Endothelial cell of umbilical vein (primary cell): ENCODE measurements around the gene CEP72. TPM values are rescaled to one million over a fixed set of nuclear protein-coding genes. Genes with fewer than 3 reads are reported as not detected.

ENCODE experiments used
- BruUV-seq: library from RNA; stranded (reverse); fragments of 400-500 nt; replicated peaks from 2 replicates; lab custom pipeline; 2021; lab: Mats Ljungman, UMichigan
- CTCF ChIA-PET: fragments of 300-600, 350-600 bp; sonication (Branson Sonifier 250); formaldehyde crosslinking; loops from one replicate; lab custom pipeline; 2021; ENCODE audit warnings: antibody characterized with exemption, inconsistent platforms; lab: Charles Lee
- POLR2A ChIA-PET: fragments of 300-600, 350-600 bp; sonication (Branson Sonifier 250); formaldehyde crosslinking; loops from one replicate; lab custom pipeline; 2021; ENCODE audit warnings: antibody characterized with exemption, inconsistent platforms; lab: Charles Lee
- DNase-seq: peaks from one replicate; pipeline ENCODE4 v3.0.0-alpha.2; 2011; ENCODE audit warnings: low read depth, low spot score
- FAIRE-seq: peaks from 2 replicates; lab custom pipeline; 2011; peaks lifted over from hg19 to GRCh38; lab: Jason Lieb, UNC
- H2AFZ ChIP-seq: 2 replicates; pipeline ENCODE4 v1.6.0; 2012; ENCODE audit warnings: low read depth, low read length, control low read depth, inconsistent platforms
- H3K27ac ChIP-seq: 2 replicates; pipeline ENCODE4 v1.5.1; 2011; ENCODE audit warnings: low read depth, mild to moderate bottlenecking, control low read depth, low read length, moderate library complexity; ENCODE audit not compliant: insufficient read depth
- H3K27me3 ChIP-seq, 2 experiments: 2 replicates each; pipeline versions ENCODE4 v1.6.0 to v1.6.1; 2011; ENCODE audit warnings: low read length in 2 of 2, mixed read lengths in 1 of 2; ENCODE audit not compliant: control insufficient read depth in 2 of 2, insufficient read depth in 2 of 2
- H3K36me3 ChIP-seq, 2 experiments: 2 replicates in 1 of 2; 3 replicates in 1 of 2; pipeline ENCODE4 v1.5.1; 2011; ENCODE audit warnings: low read length in 2 of 2, mild to moderate bottlenecking in 1 of 2, moderate library complexity in 1 of 2; ENCODE audit not compliant: control insufficient read depth in 2 of 2, insufficient read depth in 2 of 2; ENCODE audit errors: extremely low read depth in 1 of 2
- H3K4me1 ChIP-seq: 3 replicates; pipeline ENCODE4 v1.5.1; 2011; ENCODE audit warnings: mild to moderate bottlenecking, low read length; ENCODE audit not compliant: control insufficient read depth, insufficient read depth; ENCODE audit errors: extremely low read depth
- H3K4me2 ChIP-seq: 2 replicates; pipeline ENCODE4 v1.6.1; 2011; ENCODE audit warnings: low read length, control low read depth, mixed read lengths; ENCODE audit not compliant: insufficient read depth
- H3K4me3 ChIP-seq, 3 experiments: fragments of 200-600 bp in 1 of 3; sonication (generic), shearing (Covaris generic) in 1 of 3; replicated peaks in 1 of 3; 2 replicates each; pipeline ENCODE4 v1.5.1; 2011 to 2016; ENCODE audit warnings: control low read depth in 3 of 3, low read length in 3 of 3, mild to moderate bottlenecking in 2 of 3, inconsistent platforms in 1 of 3, low read depth in 1 of 3, moderate library complexity in 1 of 3; ENCODE audit not compliant: insufficient read depth in 1 of 3
- H3K79me2 ChIP-seq: 2 replicates; pipeline ENCODE4 v1.6.0; 2012; ENCODE audit warnings: low read length, inconsistent platforms; ENCODE audit not compliant: control insufficient read depth, insufficient read depth
- H3K9ac ChIP-seq: replicated peaks from 2 replicates; pipeline ENCODE3; 2011; ENCODE audit warnings: low read length, control low read depth; ENCODE audit not compliant: insufficient read depth; ENCODE audit errors: extremely low read depth
- H3K9me1 ChIP-seq: replicated peaks from 3 replicates; pipeline ENCODE4 v1.6.0; 2011; ENCODE audit warnings: mild to moderate bottlenecking, low read length; ENCODE audit not compliant: control insufficient read depth, insufficient read depth; ENCODE audit errors: extremely low read depth
- H3K9me3 ChIP-seq: replicated peaks from 2 replicates; pipeline ENCODE4 v1.5.1; 2012; ENCODE audit warnings: low read length, inconsistent platforms; ENCODE audit not compliant: control insufficient read depth, insufficient read depth
- H4K20me1 ChIP-seq: replicated peaks from 2 replicates; pipeline ENCODE3; 2011; ENCODE audit warnings: mild to moderate bottlenecking, low read length; ENCODE audit not compliant: control insufficient read depth, insufficient read depth; ENCODE audit errors: extremely low read depth
- EZH2 ChIP-seq: IDR thresholded peaks from 2 replicates; pipeline ENCODE4 v1.6.1; 2012; ENCODE audit warnings: borderline replicate concordance, low read depth, mild to moderate bottlenecking, moderate library complexity, low read length, inconsistent platforms; ENCODE audit not compliant: severe bottlenecking
- FOS ChIP-seq: IDR thresholded peaks from 2 replicates; pipeline ENCODE4 v1.6.1; 2011; ENCODE audit warnings: mild to moderate bottlenecking, low read length, moderate library complexity, borderline replicate concordance; ENCODE audit not compliant: insufficient read depth
- GATA2 ChIP-seq: IDR thresholded peaks from 2 replicates; pipeline ENCODE4 v1.7.0; 2011; ENCODE audit warnings: low read depth, mild to moderate bottlenecking, moderate library complexity, mixed read lengths, low read length; ENCODE audit not compliant: insufficient read length, insufficient read depth
- JUN ChIP-seq: IDR thresholded peaks from 2 replicates; pipeline ENCODE4 v1.6.1; 2011; ENCODE audit warnings: borderline replicate concordance, low read depth; ENCODE audit not compliant: insufficient read length, insufficient read depth
- MYC ChIP-seq: IDR thresholded peaks from one replicate; pipeline ENCODE4 v1.6.1; 2011; ENCODE audit warnings: mild to moderate bottlenecking, low read depth, low read length
- POLR2A ChIP-seq: IDR thresholded peaks from 2 replicates; pipeline ENCODE4 v1.6.1; 2012; ENCODE audit warnings: low read depth, mild to moderate bottlenecking, control low read depth, low read length
- POLR2AphosphoS5 ChIP-seq: IDR thresholded peaks from 2 replicates; pipeline ENCODE4 v1.6.1; 2012; ENCODE audit warnings: low read depth, mild to moderate bottlenecking, control low read depth, low read length, moderate library complexity; ENCODE audit not compliant: insufficient read depth
- dilution Hi-C: fragments of 300-500 bp; cut with MboI; formaldehyde crosslinking; loops from one replicate; pipeline ENCODE4 v1.15.0; 2019; ENCODE audit warnings: low sequenced_read_pairs; ENCODE audit not compliant: extremely low pct_ligation_motif_present
- intact Hi-C: fragments of 100-400 bp; cut with micrococcal nuclease; formaldehyde crosslinking; loops from one replicate; pipeline ENCODE4 v1.10.0; 2022
- polyA plus RNA-seq, 4 experiments: library from polyadenylated mRNA; depleted of rRNA in 3 of 4; stranded (reverse) in 3 of 4; unstranded in 1 of 4; fragments of >200 nt; gene quantifications; 2 replicates each; pipeline versions ENCODE4 v1.2.1 to v1.2.3, GENCODE V29; 2011 to 2012; ENCODE audit warnings: missing spikeins in 1 of 4
- total RNA-seq: library from RNA; stranded (reverse); gene quantifications from 2 replicates; pipeline ENCODE4 v1.2.3, GENCODE V29; 2021
- TF ChIP-seq, protein P1 (sequence below), 2 donors: IDR thresholded peaks; 1 replicate in 1 of 2; 2 replicates in 1 of 2; pipeline ENCODE4 v1.5.1; 2011; ENCODE audit warnings: low read length in 2 of 2, mild to moderate bottlenecking in 2 of 2, moderate library complexity in 2 of 2, control low read depth in 1 of 2, inconsistent platforms in 1 of 2, low read depth in 1 of 2; ENCODE audit not compliant: insufficient read depth in 1 of 2; ENCODE audit errors: extremely low read depth in 1 of 2
- TF ChIP-seq, protein P2 (sequence below): IDR thresholded peaks from 2 replicates; pipeline ENCODE4 v1.6.1; 2011; ENCODE audit not compliant: insufficient read depth, insufficient read length

Gene CEP72
- total and polyA plus RNA-seq, 2 donors (not counting 3 experiments of a cell fraction or from before 2014, with no cell fraction given): 2.9 to 9.5 TPM

DNA sequence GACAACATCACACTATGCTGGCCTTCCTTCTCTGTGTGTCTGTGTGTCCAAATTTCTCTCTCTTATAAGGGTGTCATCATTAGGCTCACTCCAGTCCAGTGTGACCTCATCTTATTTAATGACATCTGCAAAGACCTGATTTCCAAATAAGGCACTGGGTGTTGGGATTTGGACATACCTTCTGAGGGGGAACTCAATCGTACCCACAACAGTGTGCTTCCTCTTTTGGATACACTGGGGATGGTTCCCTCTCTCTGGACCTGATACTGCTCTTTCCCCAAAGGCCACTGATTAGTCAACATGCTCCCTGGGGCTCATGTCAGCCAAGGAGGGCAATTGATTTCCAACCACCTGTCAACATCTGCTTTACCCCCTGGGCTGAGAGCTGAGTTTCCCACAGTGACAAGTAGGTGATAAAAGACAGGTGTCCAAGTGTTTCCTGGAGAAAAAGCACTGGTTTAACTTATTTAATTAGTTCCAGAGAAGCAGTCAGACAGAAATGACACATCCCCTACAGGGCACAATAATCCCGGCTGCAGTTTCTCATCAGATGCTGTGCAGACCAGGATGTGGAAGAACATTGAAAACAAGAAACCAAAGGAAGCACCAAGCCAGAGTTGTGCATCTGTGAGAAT, 17.8 kb upstream of the CEP72 start:
- Histone ChIP-seq H3K9ac (no peak overlapping the region), H3K9me3 (no peaks in the 10 kb centered on the region), H3K79me2 (no peaks in the 10 kb centered on the region), H3K36me3 (no peaks in the 10 kb centered on the region), H3K4me1 (no peaks in the 10 kb centered on the region), H3K27me3 (peaks cover 9 to 31% of the 10 kb centered on the region in 2 experiments), H2AFZ (no peak overlapping the region), H4K20me1 (no peaks in the 10 kb centered on the region), H3K27ac (no peak overlapping the region), H3K4me3 (no peak overlapping the region), H3K9me1 (no peaks in the 10 kb centered on the region), H3K4me2 (no peak overlapping the region)
- DNase-seq: no peak
- no TSS peak for BruUV-seq
- ChIA-PET POLR2A (no interaction called here), CTCF (no interaction called here)
- TF ChIP-seq JUN (no peak), EZH2 (no peak), FOS (no peak), POLR2A (no peak), MYC (no peak), POLR2AphosphoS5 (no peak), GATA2 (no peak)
- TF ChIP-seq, protein P1, sequence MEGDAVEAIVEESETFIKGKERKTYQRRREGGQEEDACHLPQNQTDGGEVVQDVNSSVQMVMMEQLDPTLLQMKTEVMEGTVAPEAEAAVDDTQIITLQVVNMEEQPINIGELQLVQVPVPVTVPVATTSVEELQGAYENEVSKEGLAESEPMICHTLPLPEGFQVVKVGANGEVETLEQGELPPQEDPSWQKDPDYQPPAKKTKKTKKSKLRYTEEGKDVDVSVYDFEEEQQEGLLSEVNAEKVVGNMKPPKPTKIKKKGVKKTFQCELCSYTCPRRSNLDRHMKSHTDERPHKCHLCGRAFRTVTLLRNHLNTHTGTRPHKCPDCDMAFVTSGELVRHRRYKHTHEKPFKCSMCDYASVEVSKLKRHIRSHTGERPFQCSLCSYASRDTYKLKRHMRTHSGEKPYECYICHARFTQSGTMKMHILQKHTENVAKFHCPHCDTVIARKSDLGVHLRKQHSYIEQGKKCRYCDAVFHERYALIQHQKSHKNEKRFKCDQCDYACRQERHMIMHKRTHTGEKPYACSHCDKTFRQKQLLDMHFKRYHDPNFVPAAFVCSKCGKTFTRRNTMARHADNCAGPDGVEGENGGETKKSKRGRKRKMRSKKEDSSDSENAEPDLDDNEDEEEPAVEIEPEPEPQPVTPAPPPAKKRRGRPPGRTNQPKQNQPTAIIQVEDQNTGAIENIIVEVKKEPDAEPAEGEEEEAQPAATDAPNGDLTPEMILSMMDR (IDR thresholded peaks at IDR 0.05; ENCODE audit: extremely low read depth in 1 of 2, insufficient read depth in 1 of 2, low read depth in 1 of 2, low read length in 2 of 2): no peak
- TF ChIP-seq, protein P2, sequence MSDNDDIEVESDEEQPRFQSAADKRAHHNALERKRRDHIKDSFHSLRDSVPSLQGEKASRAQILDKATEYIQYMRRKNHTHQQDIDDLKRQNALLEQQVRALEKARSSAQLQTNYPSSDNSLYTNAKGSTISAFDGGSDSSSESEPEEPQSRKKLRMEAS: no peak
- dilution Hi-C loops (no loop called here), intact Hi-C loops (no loop called here)
- FAIRE-seq: no peak
